Measurements from ENCODE around the gene TLR6.

DNA sequence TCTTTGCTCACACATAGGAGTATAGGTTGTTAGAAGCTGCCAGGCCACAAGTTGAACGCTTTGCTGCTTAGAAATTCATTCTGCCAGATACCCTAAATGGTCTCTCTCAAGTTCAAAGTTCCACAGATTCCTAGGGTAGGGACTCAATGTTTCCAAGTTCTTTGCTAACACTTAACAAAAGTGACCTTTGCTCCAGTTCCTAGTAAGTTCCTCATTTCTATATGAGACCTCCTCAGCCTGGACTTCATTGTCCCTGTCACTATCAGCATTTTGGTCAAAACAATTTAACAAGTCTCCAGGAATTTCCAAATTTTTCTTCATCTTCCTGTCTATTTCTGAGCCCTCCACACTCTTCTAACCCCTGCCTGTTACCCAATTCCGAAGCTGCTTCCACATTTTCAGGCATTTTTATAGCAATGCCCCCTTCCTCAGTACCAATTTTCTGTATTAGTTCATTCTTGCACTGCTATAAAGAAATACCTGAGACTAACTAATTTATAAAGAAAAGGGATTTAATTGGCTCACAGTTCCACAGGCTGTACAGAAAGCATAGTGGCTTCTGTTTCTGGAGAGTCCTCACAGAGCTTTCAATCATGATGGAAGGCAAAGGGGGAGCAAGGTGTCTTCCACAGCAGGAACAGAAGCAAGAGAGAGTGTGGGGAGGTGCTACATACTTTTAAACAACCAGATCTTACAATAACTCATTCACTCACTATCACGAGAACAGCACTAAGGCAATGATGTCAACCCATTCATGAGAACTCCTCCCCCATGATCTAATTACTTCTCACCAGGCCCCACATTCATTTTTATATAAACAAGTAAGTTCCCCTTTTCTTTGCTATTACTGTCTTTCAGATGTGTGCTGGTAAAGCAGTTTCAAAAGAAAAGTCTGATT, 40.5 kb downstream of the TLR6 start:
- TF ChIP-seq ZNF274 (IDR thresholded peaks at IDR 0.05; ENCODE audit: low read depth, low read length), result no peak
- TF ChIP-seq SUZ12 (IDR thresholded peaks at IDR 0.05; ENCODE audit: extremely low read depth, insufficient read depth, insufficient read length), result no peak
